HG03439 (cell line): ENCODE data around the gene MT1E.

Experiments used
- ATAC-seq: cut with Tn5 transposase; IDR thresholded peaks from one replicate; pipeline ENCODE4 v1.9.1; 2021; ENCODE audit warnings: mild to moderate bottlenecking, moderate library complexity; ENCODE audit not compliant: unreplicated experiment

Gene MT1E

DNA sequence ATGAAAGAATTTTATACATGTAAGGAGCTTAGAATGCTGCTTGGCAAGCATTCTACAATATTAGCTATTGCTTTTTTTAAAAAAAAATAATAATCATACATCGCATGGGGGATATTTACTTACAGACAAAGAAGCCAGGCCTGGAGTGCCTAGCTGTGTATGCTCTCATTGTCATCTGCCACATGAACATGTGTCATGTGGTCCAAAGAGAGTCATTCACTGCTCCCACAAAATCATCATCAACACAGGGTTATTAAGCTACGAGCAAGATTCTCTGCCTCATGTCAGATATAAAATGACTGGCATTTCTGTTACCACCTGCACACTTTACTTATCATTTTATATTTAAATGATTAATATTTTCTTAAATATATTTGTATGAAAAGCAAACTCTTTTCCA lies 1.9 kb upstream of the MT1E start:
- ATAC-seq: no peak

DNA sequence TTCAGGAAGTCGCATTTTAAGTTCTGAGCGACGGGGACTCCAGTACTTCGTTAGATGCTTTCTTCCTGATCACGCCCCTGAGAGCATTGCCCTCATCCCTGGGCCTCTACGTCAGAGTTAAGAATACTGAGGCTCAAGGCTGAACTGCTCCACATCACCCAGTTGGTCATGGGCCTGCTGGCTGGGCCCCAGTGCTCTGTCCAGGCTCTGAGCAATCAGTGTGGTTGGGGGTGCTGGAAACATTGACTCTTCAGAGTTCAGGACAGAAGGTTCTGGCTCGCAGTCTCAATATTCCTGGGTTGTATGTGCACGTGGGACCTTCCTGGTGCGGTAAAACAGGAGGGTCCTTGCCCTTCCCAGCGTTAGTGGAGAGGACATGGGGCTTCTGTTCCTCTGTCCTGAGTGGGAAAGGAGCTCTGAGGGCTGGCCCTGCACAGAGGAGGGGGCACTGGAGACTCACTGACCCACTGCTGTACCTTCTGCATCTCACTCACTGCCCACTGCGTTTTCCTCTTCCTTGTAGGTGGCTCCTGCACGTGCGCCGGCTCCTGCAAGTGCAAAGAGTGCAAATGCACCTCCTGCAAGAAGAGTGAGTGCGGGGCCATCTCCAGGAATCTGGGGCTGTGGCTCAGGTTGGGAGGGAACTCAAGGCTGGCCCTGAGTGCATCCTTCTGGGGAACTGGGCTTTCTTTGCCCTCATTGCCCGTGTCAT lies 518 bp downstream of the MT1E start:
- ATAC-seq: no peak

DNA sequence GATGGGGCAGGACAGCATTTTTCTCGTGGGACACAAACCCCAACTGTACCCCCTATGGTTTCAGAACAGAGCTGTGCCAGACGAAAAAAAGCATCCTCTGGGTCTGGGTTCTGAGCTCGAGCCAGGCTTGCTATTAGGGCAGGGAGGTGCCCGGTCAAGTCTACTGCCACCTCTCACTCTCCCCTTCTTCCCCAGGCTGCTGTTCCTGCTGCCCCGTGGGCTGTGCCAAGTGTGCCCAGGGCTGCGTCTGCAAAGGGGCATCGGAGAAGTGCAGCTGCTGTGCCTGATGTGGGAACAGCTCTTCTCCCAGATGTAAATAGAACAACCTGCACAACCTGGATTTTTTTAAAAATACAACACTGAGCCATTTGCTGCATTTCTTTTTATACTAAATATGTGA lies 1.1 kb downstream of the MT1E start:
- no peak for ATAC-seq

DNA sequence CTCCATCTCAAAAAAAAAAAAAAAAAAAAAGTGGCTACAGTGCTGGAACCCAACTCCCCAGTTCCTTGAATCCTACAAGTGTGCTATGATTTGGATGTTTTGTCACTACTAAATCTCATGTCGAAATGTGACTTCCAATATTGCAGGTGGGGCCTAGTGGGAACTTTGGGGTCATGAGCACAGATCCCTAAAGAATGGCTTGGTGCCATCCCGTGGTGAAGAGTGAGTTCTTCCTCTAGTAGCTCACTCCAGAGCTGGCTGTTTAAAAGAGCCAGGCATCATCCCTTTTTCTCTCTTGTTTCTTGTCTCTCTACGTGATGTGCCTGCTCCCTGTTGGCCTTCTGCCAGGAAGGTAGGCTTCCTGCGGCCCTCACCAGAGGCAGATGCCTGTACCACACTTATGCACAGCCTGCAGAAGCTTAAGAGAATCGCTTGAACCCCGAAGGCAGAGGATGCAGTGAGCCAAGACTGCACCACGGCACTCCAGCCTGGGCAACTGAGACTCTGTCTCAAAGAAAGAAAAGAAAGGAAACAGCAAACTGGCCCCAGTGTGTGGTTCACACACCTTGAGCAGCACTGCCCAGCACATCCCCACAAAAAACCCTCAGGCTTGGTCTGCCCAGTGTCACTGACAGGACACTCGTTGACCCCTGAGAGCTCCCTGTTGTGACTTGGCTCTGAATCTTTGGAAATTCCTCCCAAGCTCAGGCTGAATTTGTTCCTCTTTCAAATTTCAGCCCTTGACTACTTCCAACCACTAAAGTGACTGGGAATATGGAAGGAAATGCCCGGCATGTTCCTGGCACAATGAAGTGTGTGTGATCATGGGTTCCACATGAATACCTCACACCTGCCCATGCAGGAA lies 3.1 kb downstream of the MT1E start:
- no peak for ATAC-seq

DNA sequence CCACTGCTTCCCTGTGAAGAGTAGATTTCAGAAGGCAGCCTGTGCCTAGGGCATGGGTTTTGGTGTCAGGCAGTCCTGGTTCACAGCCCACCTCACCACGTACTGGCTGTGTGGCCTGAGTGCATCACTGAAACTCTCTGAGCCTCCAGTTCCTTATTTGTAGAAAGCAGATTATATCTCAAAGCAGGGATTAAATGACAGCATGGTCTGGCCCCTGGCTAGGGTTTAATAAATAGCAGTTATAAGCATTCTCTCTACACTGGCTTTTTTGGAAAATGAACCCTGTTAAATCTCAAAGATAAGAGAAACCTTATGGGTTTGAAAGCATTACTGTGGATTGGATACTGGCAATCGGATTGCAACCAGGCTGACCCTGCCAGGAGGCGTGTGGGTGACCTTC lies 4.0 kb downstream of the MT1E start:
- ATAC-seq: no peak

DNA sequence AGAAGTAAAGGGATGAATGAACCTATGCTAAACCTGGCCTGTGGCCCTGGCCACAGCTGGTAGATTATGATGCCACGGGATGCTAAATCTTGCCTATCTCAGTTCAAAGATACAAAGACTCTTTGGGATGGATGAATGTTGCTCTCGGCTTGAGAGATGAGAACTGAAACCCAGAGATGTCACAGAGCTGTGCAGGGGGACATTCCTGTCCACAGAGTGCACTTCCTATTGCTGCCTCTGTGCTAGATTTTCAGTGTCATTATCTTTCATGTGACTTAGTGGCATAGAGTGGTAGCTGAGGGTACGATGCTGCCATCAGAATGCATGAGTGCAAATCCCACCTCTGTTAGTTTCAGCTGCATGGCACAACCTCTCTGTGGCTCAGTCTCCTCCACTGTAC lies 4.6 kb downstream of the MT1E start:
- peak; percentile 72 for ATAC-seq

DNA sequence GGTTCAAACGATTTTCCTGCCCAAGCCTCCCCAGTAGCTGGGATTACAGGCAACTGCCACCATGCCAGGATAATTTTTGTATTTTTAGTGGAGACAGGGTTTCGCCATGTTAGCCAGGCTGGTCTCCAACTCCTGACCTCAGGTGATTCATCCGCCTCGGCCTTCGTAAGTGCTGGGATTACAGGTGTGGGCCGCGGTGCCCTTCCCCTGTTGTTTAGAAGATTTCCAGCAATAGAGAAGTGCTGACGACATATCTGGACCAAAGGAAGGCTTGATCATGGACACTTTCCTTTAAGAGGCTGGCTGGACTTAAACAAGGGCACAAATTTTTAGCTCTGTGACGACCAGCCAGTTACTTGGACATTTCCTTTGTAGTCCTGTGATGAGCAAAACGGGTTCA lies 5.6 kb downstream of the MT1E start:
- no peak for ATAC-seq

DNA sequence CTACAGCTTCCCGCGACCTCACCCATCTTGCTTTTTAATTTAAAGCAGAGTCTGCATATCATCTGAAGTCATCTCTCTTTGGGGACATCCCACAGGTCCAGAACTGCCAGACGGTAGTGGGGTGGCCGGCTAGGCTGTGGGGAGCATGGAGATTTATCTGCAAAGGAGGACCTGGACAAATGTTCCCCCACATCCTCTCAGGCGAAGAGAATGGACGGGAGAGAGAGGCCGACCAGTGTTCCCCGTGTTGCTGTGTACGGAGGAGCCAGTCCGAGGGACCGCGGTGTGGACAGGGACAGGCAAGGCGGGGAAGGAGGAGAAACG lies 6.2 kb downstream of the MT1E start:
- no peak for ATAC-seq

DNA sequence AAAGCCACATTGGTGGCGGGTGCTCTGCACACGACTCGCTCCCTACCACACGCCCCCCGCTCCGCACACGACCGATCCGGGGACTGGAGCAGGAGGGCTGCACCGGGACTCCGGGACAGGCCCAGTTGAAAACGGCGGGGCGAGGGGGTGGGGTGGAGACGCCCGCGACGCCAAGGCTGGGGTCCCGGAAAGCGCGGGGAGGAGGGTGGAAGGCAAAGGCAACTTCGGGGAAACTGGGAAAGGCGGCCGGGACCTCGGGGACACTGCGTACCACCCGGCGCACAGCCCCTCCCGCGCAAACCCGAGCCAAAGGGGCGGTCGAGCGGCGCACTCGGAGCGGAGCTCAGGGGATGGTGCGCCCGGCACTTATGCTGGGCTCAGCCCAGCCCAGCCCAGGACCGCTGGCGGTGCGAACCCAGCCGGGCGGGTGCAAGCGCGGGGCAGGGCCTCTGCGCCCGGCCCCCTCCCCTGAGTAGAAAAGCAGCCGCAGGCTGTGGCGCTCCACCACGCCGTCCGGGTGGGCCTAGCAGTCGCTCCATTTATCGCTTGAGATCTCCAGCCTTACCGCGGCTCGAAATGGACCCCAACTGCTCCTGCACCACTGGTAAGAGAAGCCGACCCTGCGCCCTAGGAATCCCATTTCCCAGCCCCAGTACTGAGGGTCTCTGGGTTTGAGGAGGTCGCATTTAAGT lies 6.7 kb downstream of the MT1E start, which contains the start of gene MT1M:
TSS of gene MT1M (plus strand) at position 504 of the 692 bp plus-strand sequence. CDS start at position 577, 73 bp downstream.
- no peak for ATAC-seq

DNA sequence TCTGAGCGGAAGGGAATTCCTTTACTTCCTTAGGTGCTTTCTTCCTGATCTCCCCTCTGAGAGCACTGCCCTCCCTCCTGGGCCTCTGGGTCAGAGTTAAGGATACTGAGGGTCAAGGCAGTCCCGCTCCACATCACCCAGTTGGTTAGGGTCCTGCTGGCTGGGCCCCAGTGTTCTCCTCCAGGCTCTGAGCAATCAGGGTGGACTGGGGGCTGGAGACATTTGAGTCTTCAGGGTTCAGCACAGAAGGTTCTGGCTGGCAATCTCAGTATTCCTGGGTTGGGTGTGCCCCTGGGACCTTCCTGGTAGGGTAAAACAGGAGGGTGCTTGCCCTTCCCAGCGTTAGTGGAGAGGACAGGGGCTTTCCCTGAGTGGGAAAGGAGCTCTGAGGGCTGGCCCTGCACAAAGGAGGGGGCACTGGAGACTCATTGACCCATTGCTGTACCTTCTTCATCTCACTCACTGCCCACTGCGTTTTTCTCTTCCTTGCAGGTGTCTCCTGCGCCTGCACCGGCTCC lies 7.3 kb downstream of the MT1E start:
- no peak for ATAC-seq

DNA sequence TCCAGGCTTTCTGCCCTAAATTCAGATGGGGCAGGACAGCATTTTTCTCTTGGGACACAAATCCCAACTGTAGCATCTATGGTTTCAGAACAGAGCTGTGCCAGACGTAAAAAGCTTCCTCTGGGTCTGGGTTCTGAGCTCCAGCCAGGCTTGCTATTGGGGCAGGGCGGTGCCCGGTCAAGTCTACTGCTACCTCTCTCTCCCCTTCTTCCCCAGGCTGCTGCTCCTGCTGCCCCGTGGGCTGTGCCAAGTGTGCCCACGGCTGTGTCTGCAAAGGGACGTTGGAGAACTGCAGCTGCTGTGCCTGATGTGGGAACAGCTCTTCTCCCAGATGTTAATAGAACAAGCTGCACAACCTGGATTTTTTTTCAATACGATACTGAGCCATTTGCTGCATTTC lies 8.0 kb downstream of the MT1E start:
- ATAC-seq: no peak

DNA sequence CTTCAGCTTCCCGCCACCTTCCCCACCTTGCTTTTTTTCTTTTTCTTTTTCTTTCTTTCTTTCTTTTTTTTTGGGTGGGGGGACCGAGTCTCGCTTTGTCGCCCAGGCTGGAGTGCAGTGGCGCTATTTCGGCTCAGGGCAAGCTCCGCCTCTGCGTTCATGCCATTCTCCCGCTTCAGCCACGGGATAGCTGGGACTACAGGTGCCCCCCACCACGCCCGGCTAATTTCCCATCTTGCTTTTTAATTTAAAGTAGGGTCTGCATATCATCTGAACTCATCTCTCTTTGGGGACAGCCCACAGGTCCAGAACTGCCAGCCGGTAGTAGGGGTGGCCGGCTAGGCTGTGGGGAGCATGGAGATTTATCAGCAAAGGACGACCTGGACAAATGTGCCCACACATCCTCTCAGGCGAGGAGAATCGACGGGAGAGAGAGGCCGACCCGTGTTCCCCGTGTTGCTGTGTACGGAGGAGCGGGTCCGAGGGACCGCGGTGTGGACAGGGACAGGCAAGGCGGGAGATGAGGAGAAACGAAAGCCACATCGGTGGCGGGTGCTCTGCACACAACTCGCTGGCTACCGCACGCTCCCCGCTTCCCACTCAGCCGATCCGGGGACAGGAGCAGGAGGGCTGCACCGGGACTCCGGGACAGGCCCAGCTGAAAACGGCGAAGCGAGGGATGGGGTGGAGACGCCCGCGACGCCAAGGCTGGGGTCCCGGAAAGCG lies 9.3 kb downstream of the MT1E start:
- ATAC-seq: no peak

DNA sequence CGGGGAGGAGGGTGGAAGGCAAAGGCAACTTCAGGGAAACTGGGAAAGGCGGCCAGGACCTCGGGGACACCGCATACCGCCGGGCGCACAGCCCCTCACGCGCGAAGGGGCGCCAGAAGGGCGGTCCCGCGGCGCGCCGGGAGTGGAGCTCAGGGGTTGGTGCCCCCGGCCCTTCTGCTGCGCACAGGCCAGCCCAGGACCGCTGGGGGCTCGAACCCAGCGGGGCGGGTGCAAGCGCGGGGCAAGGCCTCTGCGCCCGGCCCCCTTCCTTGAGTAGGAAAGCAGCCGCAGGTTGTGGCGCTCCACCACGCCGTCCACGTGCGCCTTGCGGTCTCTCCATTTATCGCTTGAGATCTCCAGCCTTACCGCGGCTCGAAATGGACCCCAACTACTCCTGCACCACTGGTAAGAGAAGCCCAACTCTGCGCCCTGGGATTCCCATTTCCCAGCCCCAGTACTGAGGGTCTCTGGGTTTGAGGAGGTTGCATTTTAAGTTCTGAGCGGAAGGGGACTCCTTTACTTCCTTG lies 9.9 kb downstream of the MT1E start:
- no peak for ATAC-seq

DNA sequence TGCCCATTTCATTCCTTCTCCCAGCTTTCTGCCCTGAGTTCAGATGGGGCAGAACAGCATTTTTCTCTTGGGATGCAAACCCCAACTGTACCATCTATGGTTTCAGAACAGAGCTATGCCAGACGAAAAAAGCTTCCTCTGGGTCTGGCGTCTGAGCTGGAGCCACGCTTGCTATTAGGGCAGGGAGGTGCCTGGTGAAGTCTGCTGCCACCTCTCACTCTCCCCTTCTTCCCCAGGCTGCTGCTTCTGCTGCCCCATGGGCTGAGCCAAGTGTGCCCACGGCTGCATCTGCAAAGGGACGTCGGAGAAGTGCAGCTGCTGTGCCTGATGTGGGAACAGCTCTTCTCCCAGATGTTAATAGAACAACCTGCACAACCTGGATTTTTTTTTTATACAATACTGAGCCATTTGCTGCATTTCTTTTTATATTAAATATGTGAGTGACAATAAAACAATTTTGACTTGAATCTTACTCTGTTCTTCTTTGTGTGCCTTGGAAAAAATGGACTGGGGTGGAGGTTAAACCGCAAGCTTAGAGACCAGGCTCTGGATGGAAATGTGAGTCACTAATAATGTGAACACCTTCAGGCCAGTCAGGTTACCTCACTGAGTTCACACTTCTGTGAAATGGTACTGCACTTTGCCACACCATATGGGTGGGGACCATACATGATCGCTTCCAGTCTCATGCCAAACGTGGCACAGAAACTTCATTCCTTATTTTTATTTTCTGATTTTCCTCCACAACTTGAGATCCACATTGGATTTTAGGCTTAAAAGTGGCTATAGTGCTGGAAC lies 11.2 kb downstream of the MT1E start:
- ATAC-seq: no peak

DNA sequence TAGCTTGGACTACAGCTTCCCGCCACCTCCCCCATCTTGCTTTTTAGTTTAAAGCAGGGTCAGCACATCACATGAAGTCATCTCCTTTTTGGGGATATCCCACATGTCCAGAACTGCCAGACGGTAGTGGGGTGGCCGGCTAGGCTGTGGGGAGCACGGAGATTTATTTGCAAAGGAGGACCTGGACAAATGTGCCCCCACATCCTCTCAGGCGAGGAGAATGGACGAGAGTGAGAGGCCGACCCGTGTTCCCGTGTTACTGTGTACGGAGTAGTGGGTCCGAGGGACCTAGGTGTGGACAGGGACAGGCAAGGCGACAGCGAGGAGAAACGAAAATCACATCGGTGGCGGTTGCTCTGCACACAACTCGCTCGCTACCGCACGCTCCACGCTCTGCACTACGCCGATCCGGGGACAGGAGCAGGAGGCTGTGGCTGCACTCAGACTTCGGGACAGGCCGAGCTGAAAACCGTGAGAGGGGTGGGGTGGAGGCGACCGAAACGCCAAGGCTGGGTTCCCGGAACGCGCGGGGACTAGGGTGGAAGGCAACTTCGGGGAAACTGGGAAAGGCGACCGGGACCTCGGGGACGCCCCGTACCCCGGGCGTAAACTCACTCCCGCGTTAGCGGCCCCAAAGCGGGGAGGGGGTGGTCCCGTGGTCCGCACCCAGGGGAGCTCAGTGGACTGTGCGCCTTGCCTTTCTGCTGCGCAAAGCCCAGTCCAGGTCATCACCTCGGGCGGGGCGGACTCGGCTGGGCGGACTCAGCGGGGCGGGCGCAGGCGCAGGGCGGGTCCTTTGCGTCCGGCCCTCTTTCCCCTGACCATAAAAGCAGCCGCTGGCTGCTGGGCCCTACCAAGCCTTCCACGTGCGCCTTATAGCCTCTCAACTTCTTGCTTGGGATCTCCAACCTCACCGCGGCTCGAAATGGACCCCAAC lies 12.5 kb downstream of the MT1E start, which contains the start of gene MT1A:
TSS of gene MT1A (plus strand) at position 853 of the 937 bp plus-strand sequence. CDS start at position 926, 73 bp downstream.
- ATAC-seq: no peak

DNA sequence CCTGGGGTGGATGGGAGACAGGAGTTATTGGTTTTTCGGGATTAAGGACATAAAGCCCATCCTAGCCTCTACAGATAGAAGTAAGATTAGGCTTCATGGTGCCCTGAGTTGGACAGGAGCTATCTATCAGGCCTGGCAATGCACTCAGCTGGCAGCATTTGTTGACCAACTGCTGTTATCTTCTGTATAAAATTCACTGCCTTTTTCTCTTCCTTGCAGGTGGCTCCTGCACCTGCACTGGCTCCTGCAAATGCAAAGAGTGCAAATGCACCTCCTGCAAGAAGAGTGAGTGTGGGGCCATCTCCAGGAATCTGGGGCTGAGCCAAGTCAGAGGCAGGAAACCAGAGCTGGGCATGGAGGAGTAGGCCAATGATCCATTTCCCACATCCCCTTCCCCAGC lies 13.5 kb downstream of the MT1E start:
- ATAC-seq: no peak

DNA sequence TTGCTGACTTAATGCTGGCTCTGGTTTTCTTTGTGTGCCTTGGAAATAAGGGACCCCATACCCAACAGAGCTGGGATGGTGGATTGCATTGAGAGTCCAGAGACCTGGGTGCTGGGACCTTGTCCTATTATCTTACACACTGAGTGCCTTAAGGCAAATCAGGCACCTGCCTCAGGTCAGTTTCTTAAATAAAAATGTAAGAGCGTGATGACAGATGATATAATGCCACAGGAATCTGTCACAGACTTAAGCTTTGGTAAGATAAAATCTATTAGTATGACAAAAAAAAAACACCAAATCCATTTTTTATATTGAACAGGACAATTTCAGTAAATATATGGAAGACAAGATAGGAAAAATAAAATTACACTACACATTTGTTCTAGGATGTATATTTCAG lies 14.5 kb downstream of the MT1E start:
- no peak for ATAC-seq

DNA sequence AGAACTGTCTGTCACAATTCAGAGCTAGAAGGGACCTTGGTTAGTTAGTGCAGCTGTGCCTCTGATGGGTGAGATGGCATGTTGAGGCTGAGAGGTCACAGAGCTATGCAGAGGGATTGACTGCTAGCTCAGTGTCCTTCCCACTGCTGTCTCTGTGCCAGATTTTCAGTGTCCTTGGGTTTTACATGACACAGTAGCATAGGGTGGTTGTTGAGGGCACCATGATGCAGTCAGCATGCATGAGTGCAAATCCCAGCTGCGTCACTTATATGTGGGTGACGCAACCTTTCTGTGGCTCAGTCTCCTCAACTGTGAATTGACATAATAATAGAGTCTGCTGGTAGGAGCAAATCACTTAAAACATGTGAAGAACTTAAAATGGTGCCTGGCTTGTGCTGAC lies 15.6 kb downstream of the MT1E start:
- ATAC-seq: no peak
